Suprapubic skin (tissue), 4 donors: ENCODE results near the gene TEKTIP1. TPM values are rescaled to one million over a fixed set of nuclear protein-coding genes. Genes with fewer than 3 reads are reported as not detected.

ENCODE experiments used
- DNase-seq, 2 donors: peaks; one replicate each; pipeline ENCODE4 v3.0.0-alpha.2; 2019; ENCODE audit warnings: low spot score in 2 of 2
- H3K27ac ChIP-seq: fragments of 200-600 bp; sonication (generic); one replicate; pipeline ENCODE4 v1.5.1; 2019
- H3K27me3 ChIP-seq: fragments of 200-600 bp; sonication (generic); one replicate; pipeline ENCODE4 v1.5.1; 2019
- H3K36me3 ChIP-seq: fragments of 200-600 bp; sonication (generic); one replicate; pipeline ENCODE4 v1.5.1; 2019
- H3K4me1 ChIP-seq: fragments of 200-600 bp; sonication (generic); one replicate; pipeline ENCODE4 v1.5.1; 2019
- H3K4me3 ChIP-seq: fragments of 200-600 bp; sonication (generic); one replicate; pipeline ENCODE4 v1.5.1; 2019; ENCODE audit warnings: mild to moderate bottlenecking
- H3K9me3 ChIP-seq: fragments of 200-600 bp; sonication (generic); one replicate; pipeline ENCODE4 v1.5.1; 2019
- CTCF ChIP-seq, 2 donors: fragments of 200-600 bp in 1 of 2; fragments of 450-650 bp in 1 of 2; sonication (generic) in 1 of 2; IDR thresholded peaks; one replicate each; pipeline ENCODE4 v1.5.1; 2016 to 2019; ENCODE audit warnings: antibody characterized with exemption in 2 of 2, mild to moderate bottlenecking in 1 of 2, moderate library complexity in 1 of 2
- EP300 ChIP-seq: sonication (generic); formaldehyde crosslinking; IDR thresholded peaks from one replicate; pipeline ENCODE4 v1.6.1; 2017; ENCODE audit warnings: antibody characterized with exemption
- POLR2A ChIP-seq, 2 donors: fragments of 450-650 bp; IDR thresholded peaks; one replicate each; pipeline ENCODE4 v1.6.1; 2017; ENCODE audit warnings: antibody characterized with exemption in 2 of 2, mild to moderate bottlenecking in 2 of 2, moderate library complexity in 2 of 2
- POLR2AphosphoS5 ChIP-seq, 3 donors: sonication (generic); formaldehyde crosslinking; IDR thresholded peaks; one replicate each; pipeline ENCODE4 v1.6.1; 2017; ENCODE audit warnings: antibody characterized with exemption in 3 of 3
- WGBS: methylation state at CpG from one replicate; pipeline ENCODE4 v1.1.5; 2018; 5-methylcytosine and 5-hydroxymethylcytosine counted together
- total RNA-seq, 4 donors: library from RNA; depleted of rRNA; stranded (reverse); fragments of >200 nt; gene quantifications; one replicate each; pipeline ENCODE4 v1.1.0, GENCODE V29; 2016

Gene TEKTIP1
- total RNA-seq, 4 donors from 2014 or later, result 2.4 to 5.2 TPM; not detected in 2

- Histone ChIP-seq H3K27me3 (no peaks in the 10 kb centered on the region), H3K4me1 (peaks cover 13% of the 10 kb centered on the region), H3K9me3 (no peaks in the 10 kb centered on the region), H3K4me3 (no peak overlapping the region), H3K27ac (no peak overlapping the region), H3K36me3 (peaks cover 24% of the 10 kb centered on the region)
- no peak for TF ChIP-seq CTCF (IDR thresholded peaks at IDR 0.05)
- TF ChIP-seq EP300, result no peak
- TF ChIP-seq POLR2A (IDR thresholded peaks at IDR 0.05), result no peak
- no peak for TF ChIP-seq POLR2AphosphoS5 (IDR thresholded peaks at IDR 0.05)
- DNase-seq, result no peak
- 89% methylated on average over 12 of the region's 12 CpGs for WGBS
These were observed 24.0 kb upstream of the TEKTIP1 start for GRCh38 chr19:3514930-3515329.

- H3K4me3 ChIP-seq, result no peak overlapping the region
- peaks cover 18% of the 10 kb centered on the region for H3K4me1 ChIP-seq
- no peak overlapping the region for H3K27ac ChIP-seq
- H3K27me3 ChIP-seq, result no peaks in the 10 kb centered on the region
- DNase-seq, result no peak
- TF ChIP-seq POLR2AphosphoS5 (IDR thresholded peaks at IDR 0.05) (no peak), POLR2A (IDR thresholded peaks at IDR 0.05) (no peak), CTCF (IDR thresholded peaks at IDR 0.05) (no peak)
- H3K9me3 ChIP-seq, result no peaks in the 10 kb centered on the region
- WGBS, result 50% methylated on average over 15 of the region's 15 CpGs
- H3K36me3 ChIP-seq, result peaks cover 18% of the 10 kb centered on the region
These were observed 23.0 kb upstream of the TEKTIP1 start for GRCh38 chr19:3515891-3516422.

- no peak for TF ChIP-seq CTCF (IDR thresholded peaks at IDR 0.05)
- no peak for TF ChIP-seq EP300
- TF ChIP-seq POLR2A (IDR thresholded peaks at IDR 0.05), result no peak
- TF ChIP-seq POLR2AphosphoS5 (IDR thresholded peaks at IDR 0.05), result no peak
- DNase-seq, result no peak
- Histone ChIP-seq H3K9me3 (no peaks in the 10 kb centered on the region), H3K27me3 (no peaks in the 10 kb centered on the region), H3K27ac (no peak overlapping the region), H3K4me3 (no peak overlapping the region), H3K4me1 (peaks cover 19% of the 10 kb centered on the region), H3K36me3 (peaks cover 13% of the 10 kb centered on the region)
- 64% methylated on average over 10 of the region's 15 CpGs for WGBS
These were observed 22.2 kb upstream of the TEKTIP1 start for GRCh38 chr19:3516675-3517207.

GRCh38 chr19:3517638-3518037 lies 21.3 kb upstream of the TEKTIP1 start:
- Histone ChIP-seq H3K9me3 (no peaks in the 10 kb centered on the region), H3K27me3 (no peaks in the 10 kb centered on the region), H3K4me1 (peaks cover 19% of the 10 kb centered on the region), H3K36me3 (peaks cover 20% of the 10 kb centered on the region), H3K4me3 (no peak overlapping the region), H3K27ac (no peak overlapping the region)
- TF ChIP-seq POLR2AphosphoS5 (IDR thresholded peaks at IDR 0.05) (no peak), POLR2A (IDR thresholded peaks at IDR 0.05) (no peak), EP300 (no peak), CTCF (IDR thresholded peaks at IDR 0.05) (no peak)
- DNase-seq, result no peak
- WGBS, result 93% methylated on average over 2 of the region's 2 CpGs

GRCh38 chr19:3518255-3518654 lies 20.7 kb upstream of the TEKTIP1 start:
- WGBS, result 83% methylated on average over 10 of the region's 10 CpGs
- DNase-seq, result no peak
- TF ChIP-seq POLR2A (IDR thresholded peaks at IDR 0.05) (no peak), CTCF (IDR thresholded peaks at IDR 0.05) (no peak), POLR2AphosphoS5 (IDR thresholded peaks at IDR 0.05) (no peak), EP300 (no peak)
- Histone ChIP-seq H3K4me3 (no peak overlapping the region), H3K27ac (no peak overlapping the region), H3K27me3 (no peaks in the 10 kb centered on the region), H3K36me3 (peaks cover 26% of the 10 kb centered on the region), H3K4me1 (peaks cover 19% of the 10 kb centered on the region), H3K9me3 (no peaks in the 10 kb centered on the region)
